ENCODE data around the gene TOLLIP. TPM values are rescaled to one million over a fixed set of nuclear protein-coding genes. Genes with fewer than 3 reads are reported as not detected.

The TOLLIP gene
- total RNA-seq, 2 donors from 2014 or later = 62.8 to 63.7 TPM

DNA sequence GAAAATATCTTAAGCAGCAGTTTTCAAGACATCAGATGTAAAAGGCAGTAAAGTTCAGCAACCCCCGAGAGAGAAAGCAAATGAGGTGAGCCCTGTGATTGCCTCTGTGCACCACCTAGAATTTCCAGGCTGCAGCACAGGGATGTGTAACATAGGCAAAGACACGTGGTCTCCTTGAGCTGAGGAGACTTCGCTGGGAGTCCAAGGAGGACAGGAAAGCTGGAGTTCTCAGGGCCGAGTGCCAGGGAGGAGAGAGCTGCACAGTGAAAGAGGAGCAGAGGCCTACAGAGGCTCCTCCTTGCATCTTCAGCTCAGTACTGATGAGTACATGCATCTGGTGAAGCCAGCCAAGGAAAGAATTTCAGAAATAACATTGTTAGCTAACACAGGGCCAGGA lies 17.6 kb upstream of the TOLLIP start:
- intact Hi-C loops (cut with DNase I, micrococcal nuclease) = no loop called here
- DNase-seq (peak; percentile 22 to 59), ATAC-seq (no peak)

GRCh38 chr11:1326435-1327063 lies 17.1 kb upstream of the TOLLIP start:
- intact Hi-C loops (cut with DNase I, micrococcal nuclease) = no loop called here
- ATAC-seq (no peak), DNase-seq (no peak)

DNA sequence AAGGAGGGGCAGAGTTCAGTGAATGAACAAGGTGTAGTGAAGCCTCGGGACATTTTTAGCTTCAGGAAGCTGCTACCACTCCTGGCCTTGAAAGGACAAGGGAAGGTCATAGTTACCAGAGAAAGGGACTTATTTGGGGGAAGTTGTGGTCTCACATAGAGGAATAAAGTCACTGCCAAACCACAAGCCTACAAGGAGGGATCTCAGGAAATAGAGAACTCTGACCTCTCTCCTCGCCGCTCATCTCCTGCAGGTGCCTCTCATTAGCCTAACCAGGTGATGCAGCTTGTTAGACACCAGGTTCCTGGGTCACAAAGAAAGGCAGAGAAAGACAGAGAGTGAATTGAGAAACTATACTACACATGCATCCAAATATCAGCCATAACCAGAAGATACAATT lies 14.3 kb upstream of the TOLLIP start:
- ATAC-seq = no peak
- intact Hi-C loops (cut with DNase I, micrococcal nuclease) = no loop called here
- no peak for DNase-seq

- ATAC-seq (no peak), DNase-seq (no peak)
- intact Hi-C loops (cut with DNase I, micrococcal nuclease) = no loop called here
Measured at GRCh38 chr11:1317993-1318392, 8.6 kb upstream of the TOLLIP start.

DNA sequence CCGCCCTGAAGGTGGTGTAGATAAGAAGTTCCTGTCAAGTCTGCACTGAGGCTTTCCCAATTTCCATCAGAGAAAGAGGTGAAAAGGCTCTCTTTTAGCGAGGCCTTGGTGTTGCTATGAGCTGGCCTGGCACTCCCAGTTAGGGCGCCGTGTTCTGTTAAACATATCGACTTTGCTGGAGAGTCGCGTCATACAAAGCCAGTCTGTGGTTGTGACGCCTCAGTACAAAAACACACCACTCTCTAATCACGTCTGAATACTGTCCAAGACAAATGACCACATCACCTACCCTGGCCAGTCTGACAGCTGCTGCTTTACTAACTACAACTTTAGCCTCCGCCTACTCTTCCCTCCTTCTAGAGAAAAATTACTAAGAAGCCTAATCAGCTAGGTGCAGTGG lies 8.0 kb upstream of the TOLLIP start:
- intact Hi-C loops (cut with DNase I, micrococcal nuclease) = no loop called here
- no peak for DNase-seq
- no peak for ATAC-seq

- intact Hi-C loops (cut with DNase I, micrococcal nuclease) = no loop called here
- DNase-seq = peak in 1 of 2 donors; percentile 43
- no peak for ATAC-seq
Measured at GRCh38 chr11:1310772-1311468, 1.5 kb upstream of the TOLLIP start.

GRCh38 chr11:1310318-1310687 lies 871 bp upstream of the TOLLIP start:
- ATAC-seq (peak; percentile 33), DNase-seq (no peak)
- intact Hi-C loops (cut with DNase I, micrococcal nuclease) = no loop called here

DNA sequence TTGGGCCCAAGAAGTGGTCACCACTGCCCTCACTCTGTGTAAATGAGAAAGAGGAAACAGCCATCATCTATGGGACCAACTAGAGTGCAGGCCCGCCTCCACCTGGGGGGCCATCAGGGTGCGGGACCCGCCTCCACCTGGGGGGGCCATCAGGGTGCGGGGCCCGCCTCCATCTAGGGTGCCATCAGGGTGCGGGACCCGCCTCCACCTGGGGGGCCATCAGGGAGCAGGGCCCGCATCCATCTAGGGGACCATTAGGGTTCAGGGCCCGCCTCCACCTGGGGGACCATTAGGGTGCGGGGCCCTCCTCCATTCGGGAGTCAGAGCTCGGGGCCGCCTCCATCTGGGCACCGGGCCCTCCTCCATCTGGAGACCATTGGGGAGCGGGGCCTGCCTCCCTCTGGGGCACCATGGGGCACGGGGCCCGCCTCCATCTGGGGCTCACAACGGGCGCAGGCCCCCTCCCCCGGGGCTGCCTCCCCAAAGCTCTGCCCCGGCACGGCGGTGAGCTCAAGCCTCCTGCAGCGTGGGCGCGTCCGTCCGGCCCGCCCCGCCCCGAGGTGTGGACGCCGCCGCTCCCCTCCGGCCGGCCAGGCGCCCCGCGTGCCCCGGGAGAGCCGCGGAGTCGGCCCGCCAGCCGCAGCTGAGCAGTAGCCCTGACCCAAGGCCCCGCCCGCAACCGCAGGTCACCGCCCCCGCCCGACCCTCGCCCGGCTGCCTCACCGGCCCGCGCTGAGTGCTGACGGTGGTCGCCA lies 512 bp downstream of the TOLLIP start:
- peak; percentile 53 for ATAC-seq
- no peak for DNase-seq
- intact Hi-C loops (cut with DNase I, micrococcal nuclease) = no loop called here

- ATAC-seq (no peak), DNase-seq (no peak)
- intact Hi-C loops (cut with DNase I, micrococcal nuclease) = no loop called here
Measured at GRCh38 chr11:1307998-1308742, 1.3 kb downstream of the TOLLIP start.

DNA sequence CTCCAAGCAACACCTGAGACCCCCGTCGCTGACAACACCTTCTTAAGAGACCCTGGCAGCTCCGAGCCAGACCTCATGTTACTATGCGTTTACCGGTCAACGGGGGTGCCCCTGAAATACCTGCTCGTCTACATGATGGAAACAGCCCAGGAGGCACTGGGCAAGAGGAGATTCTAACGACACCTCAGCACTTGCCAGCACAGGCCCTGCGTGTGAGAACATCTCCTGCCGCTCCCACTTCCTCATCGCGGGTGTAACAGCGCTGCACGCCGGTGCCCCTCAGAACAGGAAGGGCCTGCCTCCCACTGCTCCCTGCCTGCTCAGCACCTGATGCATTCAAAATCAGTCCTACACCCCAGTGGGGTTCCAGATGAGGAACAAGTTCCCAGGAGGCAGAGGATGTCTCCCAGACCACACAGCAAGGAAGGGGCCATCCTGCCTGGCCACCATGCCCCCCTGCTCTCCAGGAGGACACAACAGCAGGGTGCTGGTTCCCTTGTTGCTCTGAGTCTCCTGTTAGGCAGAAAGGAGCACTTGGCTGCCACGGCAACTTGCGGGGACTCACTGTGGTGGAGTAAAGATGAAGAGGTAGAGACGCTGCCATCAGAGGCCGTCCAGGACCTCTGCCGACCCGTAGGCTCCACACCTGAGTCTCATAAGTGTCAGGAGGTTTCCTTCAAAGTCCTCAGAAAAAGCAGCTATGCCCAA lies 2.1 kb downstream of the TOLLIP start:
- ATAC-seq = no peak
- DNase-seq = no peak
- intact Hi-C loops (cut with DNase I, micrococcal nuclease) = no loop called here

DNA sequence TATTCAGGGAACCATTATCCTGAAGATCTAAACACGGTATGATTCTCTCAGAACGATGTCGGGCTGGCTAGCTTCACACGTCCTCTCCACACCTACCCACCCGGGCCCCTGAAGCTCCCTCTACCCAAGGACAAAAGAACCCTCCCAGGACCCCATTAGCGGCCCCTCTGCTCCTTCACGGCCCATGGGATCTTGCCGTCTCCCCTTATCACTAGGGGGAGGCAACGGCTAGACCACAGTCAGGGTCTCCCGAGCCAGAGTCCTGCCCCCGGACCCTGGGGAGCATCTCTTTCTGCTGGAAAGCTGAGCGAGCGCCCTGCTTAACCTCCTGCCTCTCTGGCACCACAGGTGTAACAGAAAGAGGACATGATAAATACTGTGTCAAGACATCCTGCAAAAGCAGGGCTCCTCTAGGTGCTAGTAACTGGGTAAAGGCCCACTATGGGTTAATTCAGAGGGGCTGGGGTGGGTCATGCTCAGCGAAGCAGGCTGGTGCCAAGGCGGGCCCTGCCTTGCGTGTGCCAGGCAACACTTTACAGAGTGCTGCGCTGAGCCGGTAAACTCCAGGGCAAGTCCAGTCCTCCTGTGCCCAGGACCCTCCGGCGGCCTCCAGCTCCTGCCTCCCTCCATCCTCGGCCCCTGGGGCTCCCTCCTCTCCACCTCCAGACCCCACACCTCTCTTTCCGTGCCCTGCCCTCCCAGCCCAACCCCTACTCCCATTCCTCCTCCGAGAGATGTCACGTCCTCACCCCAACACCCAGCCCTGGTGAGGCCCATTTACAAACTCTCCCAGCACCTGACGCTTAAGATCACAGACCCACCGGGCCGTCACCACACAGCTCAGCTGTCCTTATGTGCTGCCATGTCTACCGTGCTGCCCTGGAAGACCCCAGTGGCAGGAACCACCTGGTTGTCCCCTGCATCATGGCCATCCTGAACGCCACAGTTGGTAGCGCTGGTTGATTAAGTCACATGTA lies 3.0 kb downstream of the TOLLIP start:
- no peak for DNase-seq
- intact Hi-C loops (cut with DNase I, micrococcal nuclease) = no loop called here

GRCh38 chr11:1305501-1306056 lies 3.9 kb downstream of the TOLLIP start:
- ATAC-seq = no peak

More for the DNA sequence above, 3.0 kb downstream of the TOLLIP start:
- no peak for ATAC-seq

GRCh38 chr11:1305063-1305495 lies 4.4 kb downstream of the TOLLIP start:
- ATAC-seq (no peak), DNase-seq (no peak)
- intact Hi-C loops (cut with DNase I, micrococcal nuclease) = no loop called here

More at GRCh38 chr11:1305501-1306056, 3.9 kb downstream of the TOLLIP start:
- DNase-seq = no peak
- intact Hi-C loops (cut with DNase I, micrococcal nuclease) = no loop called here

DNA sequence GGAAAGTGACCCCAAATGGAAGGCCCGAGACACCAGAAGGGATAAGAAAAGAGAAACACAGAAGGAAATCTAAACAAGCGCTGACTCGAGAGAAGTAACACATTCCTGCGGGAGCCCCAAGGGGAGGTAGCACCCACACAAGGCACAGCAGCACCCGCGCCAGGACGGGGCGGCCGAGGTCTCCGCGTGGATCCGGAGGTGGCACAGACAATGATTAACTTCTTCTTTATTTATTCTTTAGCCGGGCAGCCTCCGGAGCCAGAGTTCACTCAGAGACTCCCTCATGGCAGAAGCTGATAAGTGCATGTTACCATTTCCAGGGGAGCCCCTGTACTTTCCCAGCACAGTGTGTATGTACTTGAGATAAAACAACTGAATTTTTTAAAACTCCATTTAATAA lies 5.1 kb downstream of the TOLLIP start:
- intact Hi-C loops (cut with DNase I, micrococcal nuclease) = no loop called here
- DNase-seq (peak in 1 of 2 donors; percentile 65), ATAC-seq (peak; percentile 78)

DNA sequence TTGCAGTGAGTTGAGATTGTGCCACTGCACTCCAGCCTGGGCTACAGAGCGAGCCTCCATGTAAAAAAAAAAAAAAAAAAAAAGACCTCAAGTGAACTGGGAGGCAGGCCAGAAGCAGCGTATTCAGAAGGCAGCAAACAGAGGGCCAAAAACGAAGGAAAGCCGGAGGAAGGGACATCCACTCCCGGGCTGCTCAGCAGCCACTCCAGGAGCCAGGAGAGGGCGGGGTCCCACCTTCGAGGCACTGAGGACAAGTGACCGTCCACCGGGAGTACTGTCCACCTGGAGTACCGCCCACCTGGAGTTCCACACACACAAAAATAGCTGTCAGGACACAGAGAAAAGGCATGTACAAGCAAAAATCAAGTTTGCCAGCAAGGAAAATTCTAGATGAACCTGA lies 5.5 kb downstream of the TOLLIP start:
- intact Hi-C loops (cut with DNase I, micrococcal nuclease) = no loop called here
- peak in 1 of 2 donors; percentile 48 for DNase-seq
- peak; percentile 21 for ATAC-seq

DNA sequence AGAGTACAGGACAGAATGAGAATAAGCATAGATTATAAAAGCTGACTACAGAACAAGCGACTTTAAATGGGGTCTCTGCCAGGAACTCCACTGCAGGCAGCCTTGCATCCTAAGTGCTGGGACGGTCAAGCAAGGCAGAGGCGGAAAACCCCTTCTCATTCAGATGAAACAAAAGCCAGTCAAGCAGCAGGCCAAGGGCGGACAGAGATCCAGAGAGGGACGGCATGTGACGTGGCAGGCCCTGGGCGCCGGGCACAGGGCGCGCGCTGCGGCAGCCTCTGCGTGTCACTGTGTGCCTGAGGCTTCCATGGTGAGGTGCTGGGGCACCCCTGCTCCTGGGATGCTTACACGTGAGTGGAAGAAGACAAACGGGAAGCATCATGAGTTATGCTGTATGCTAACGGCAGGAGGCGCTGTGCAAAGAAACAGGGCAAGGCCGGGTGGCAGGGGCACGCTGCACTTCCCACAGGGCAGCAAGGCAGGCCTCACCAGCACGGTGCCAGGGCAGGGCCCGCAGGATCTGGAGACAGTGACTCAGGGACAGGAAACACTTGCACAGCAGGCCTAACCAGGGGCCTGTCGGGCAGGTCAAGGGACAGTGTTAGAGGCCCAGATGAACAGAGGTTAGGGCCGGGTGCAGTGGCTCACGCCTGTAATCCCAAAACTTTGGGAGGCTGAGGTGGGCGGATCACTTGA lies 6.2 kb downstream of the TOLLIP start:
- peak in 1 of 2 donors; percentile 65 for DNase-seq
- intact Hi-C loops (cut with DNase I, micrococcal nuclease) = no loop called here
- peak; percentile 40 for ATAC-seq

All from left colon (tissue), 2 donors.